Measurements from ENCODE around the gene CACNG7.

CACNG7 gene

GRCh38 chr19:53958168-53958571 lies 49.1 kb downstream of the CACNG7 start:
- no peak for TF ChIP-seq CTCF (IDR thresholded peaks at IDR 0.05; ENCODE audit: borderline replicate concordance, control extremely low read depth, extremely low read depth, insufficient read depth, missing control alignments)
- peak; percentile 25 for DNase-seq (ENCODE audit: low spot score)
- in situ Hi-C loops (cut with MboI; ENCODE audit: low sequenced_read_pairs, unreplicated experiment), result no loop called here

GRCh38 chr19:53958823-53959757 lies 50.0 kb downstream of the CACNG7 start:
- DNase-seq (ENCODE audit: low spot score), result no peak
- no peak for TF ChIP-seq CTCF (IDR thresholded peaks at IDR 0.05; ENCODE audit: borderline replicate concordance, control extremely low read depth, extremely low read depth, insufficient read depth, missing control alignments)

GRCh38 chr19:53960187-53960586 lies 51.1 kb downstream of the CACNG7 start:
- in situ Hi-C loops (cut with MboI; ENCODE audit: low sequenced_read_pairs, unreplicated experiment), result no loop called here
- DNase-seq (ENCODE audit: low spot score), result peak; percentile 28

More at GRCh38 chr19:53958823-53959757, 50.0 kb downstream of the CACNG7 start:
- in situ Hi-C loops (cut with MboI; ENCODE audit: low sequenced_read_pairs, unreplicated experiment), result no loop called here

GRCh38 chr19:53960886-53961285 lies 51.8 kb downstream of the CACNG7 start:
- in situ Hi-C loops (cut with MboI; ENCODE audit: low sequenced_read_pairs, unreplicated experiment), result no loop called here
- peak; percentile 32 for DNase-seq (ENCODE audit: low spot score)
- TF ChIP-seq CTCF (IDR thresholded peaks at IDR 0.05; ENCODE audit: borderline replicate concordance, control extremely low read depth, extremely low read depth, insufficient read depth, missing control alignments), result no peak

More at GRCh38 chr19:53960187-53960586, 51.1 kb downstream of the CACNG7 start:
- TF ChIP-seq CTCF (IDR thresholded peaks at IDR 0.05; ENCODE audit: borderline replicate concordance, control extremely low read depth, extremely low read depth, insufficient read depth, missing control alignments), result no peak

- no peak for TF ChIP-seq CTCF (IDR thresholded peaks at IDR 0.05; ENCODE audit: borderline replicate concordance, control extremely low read depth, extremely low read depth, insufficient read depth, missing control alignments)
- in situ Hi-C loops (cut with MboI; ENCODE audit: low sequenced_read_pairs, unreplicated experiment), result no loop called here
- peak; percentile 30 for DNase-seq (ENCODE audit: low spot score)
Measured at GRCh38 chr19:53961523-53962356, 52.7 kb downstream of the CACNG7 start.

- in situ Hi-C loops (cut with MboI; ENCODE audit: low sequenced_read_pairs, unreplicated experiment), result no loop called here
- TF ChIP-seq CTCF (IDR thresholded peaks at IDR 0.05; ENCODE audit: borderline replicate concordance, control extremely low read depth, extremely low read depth, insufficient read depth, missing control alignments), result no peak
- DNase-seq (ENCODE audit: low spot score), result peak; percentile 45
Measured at GRCh38 chr19:53962887-53963431, 53.9 kb downstream of the CACNG7 start, which contains the start of gene CACNG8. Gene CACNG8, plus strand, starts transcription at chr19:53962937.
